ENCODE results near the gene ADAMTSL2. TPM values are rescaled to one million over a fixed set of nuclear protein-coding genes. Genes with fewer than 3 reads are reported as not detected.

Gene ADAMTSL2
- total RNA-seq, 1 donor from 2014 or later, result 0.65 TPM

GRCh38 chr9:133553973-133554713 is 19.6 kb downstream of the ADAMTSL2 start:
- DNase-seq (ENCODE audit: extremely low spot score, unreplicated experiment), result no peak
- peaks cover 15% of the 10 kb centered on the region for H3K27me3 Mint-ChIP-seq
- no peak overlapping the region for H3K4me3 Mint-ChIP-seq
- no peaks in the 10 kb centered on the region for H3K9me3 Mint-ChIP-seq
- no peak for TF ChIP-seq CTCF (conservative IDR thresholded peaks at IDR 0.05)
- H3K36me3 Mint-ChIP-seq, result no peaks in the 10 kb centered on the region
- H3K4me1 Mint-ChIP-seq (ENCODE audit: unreplicated experiment), result peaks cover 24% of the 10 kb centered on the region
- H3K27ac Mint-ChIP-seq, result no peak overlapping the region

GRCh38 chr9:133554729-133555128 is 20.2 kb downstream of the ADAMTSL2 start:
- peaks cover 24% of the 10 kb centered on the region for H3K4me1 Mint-ChIP-seq (ENCODE audit: unreplicated experiment)
- no peak overlapping the region for H3K4me3 Mint-ChIP-seq
- no peak for DNase-seq (ENCODE audit: extremely low spot score, unreplicated experiment)
- H3K27me3 Mint-ChIP-seq, result peaks cover 16% of the 10 kb centered on the region
- H3K27ac Mint-ChIP-seq, result no peak overlapping the region
- no peaks in the 10 kb centered on the region for H3K9me3 Mint-ChIP-seq
- no peak for TF ChIP-seq CTCF (conservative IDR thresholded peaks at IDR 0.05)
- H3K36me3 Mint-ChIP-seq, result no peaks in the 10 kb centered on the region

GRCh38 chr9:133556354-133556753 is 21.9 kb downstream of the ADAMTSL2 start:
- no peaks in the 10 kb centered on the region for H3K9me3 Mint-ChIP-seq
- no peak for TF ChIP-seq CTCF (conservative IDR thresholded peaks at IDR 0.05)
- peaks cover 24% of the 10 kb centered on the region for H3K4me1 Mint-ChIP-seq (ENCODE audit: unreplicated experiment)
- no peak overlapping the region for H3K27ac Mint-ChIP-seq
- H3K36me3 Mint-ChIP-seq, result no peaks in the 10 kb centered on the region
- DNase-seq (ENCODE audit: extremely low spot score, unreplicated experiment), result no peak
- H3K27me3 Mint-ChIP-seq, result peaks cover 14% of the 10 kb centered on the region
- H3K4me3 Mint-ChIP-seq, result no peak overlapping the region

GRCh38 chr9:133557581-133557980 is 23.1 kb downstream of the ADAMTSL2 start:
- no peak overlapping the region for H3K4me3 Mint-ChIP-seq
- H3K27me3 Mint-ChIP-seq, result peaks cover 14% of the 10 kb centered on the region
- TF ChIP-seq CTCF (conservative IDR thresholded peaks at IDR 0.05), result no peak

GRCh38 chr9:133558191-133559126 is 24.0 kb downstream of the ADAMTSL2 start:
- Mint-ChIP-seq H3K36me3 (no peaks in the 10 kb centered on the region), H3K4me3 (peak overlapping the region; percentile 48), H3K9me3 (no peaks in the 10 kb centered on the region), H3K27ac (peak overlapping the region; percentile 33), H3K27me3 (peaks cover 19% of the 10 kb centered on the region), H3K4me1 (ENCODE audit: unreplicated experiment) (peaks cover 25% of the 10 kb centered on the region)
- TF ChIP-seq CTCF (conservative IDR thresholded peaks at IDR 0.05), result no peak
- DNase-seq (ENCODE audit: extremely low spot score, unreplicated experiment), result no peak

More at GRCh38 chr9:133557581-133557980, 23.1 kb downstream of the ADAMTSL2 start:
- H3K27ac Mint-ChIP-seq, result no peak overlapping the region
- no peaks in the 10 kb centered on the region for H3K36me3 Mint-ChIP-seq
- peaks cover 20% of the 10 kb centered on the region for H3K4me1 Mint-ChIP-seq (ENCODE audit: unreplicated experiment)
- DNase-seq (ENCODE audit: extremely low spot score, unreplicated experiment), result no peak
- no peaks in the 10 kb centered on the region for H3K9me3 Mint-ChIP-seq
